HCT116 (cell line): ENCODE measurements around the gene GCLC.

ENCODE experiments used
- EGR1 ChIP-seq: IDR thresholded peaks from 2 replicates; pipeline ENCODE4 v1.6.1; 2012; ENCODE audit warnings: low read depth
- EZH2 ChIP-seq: fragments of 200-600 bp; sonication (generic); IDR thresholded peaks from 2 replicates; pipeline ENCODE4 v1.6.1; 2017; ENCODE audit warnings: antibody characterized with exemption, mixed run types
- EZH2phosphoT487 ChIP-seq: fragments of 200-600 bp; IDR thresholded peaks from 2 replicates; pipeline ENCODE4 v1.6.1; 2018; ENCODE audit warnings: antibody characterized with exemption, borderline replicate concordance
- POLR2A ChIP-seq: IDR thresholded peaks from 2 replicates; pipeline ENCODE4 v1.7.0; 2011; ENCODE audit warnings: borderline replicate concordance; ENCODE audit not compliant: insufficient read depth, insufficient read length; ENCODE audit errors: extremely low read depth
- POLR2AphosphoS5 ChIP-seq: IDR thresholded peaks from 2 replicates; pipeline ENCODE4 v1.6.1; 2011; ENCODE audit warnings: mild to moderate bottlenecking, low read depth, low read length, moderate library complexity
- SIN3A ChIP-seq: IDR thresholded peaks from 2 replicates; pipeline ENCODE4 v1.6.1; 2012; ENCODE audit warnings: low read depth
- SP1 ChIP-seq: IDR thresholded peaks from 2 replicates; pipeline ENCODE4 v1.6.1; 2012; ENCODE audit warnings: low read depth
- SRF ChIP-seq: IDR thresholded peaks from 2 replicates; pipeline ENCODE4 v1.6.1; 2012; ENCODE audit warnings: low read depth
- TCF7L2 ChIP-seq: IDR thresholded peaks from 2 replicates; pipeline ENCODE4 v1.7.0; 2011; ENCODE audit warnings: borderline replicate concordance, inconsistent platforms; ENCODE audit not compliant: insufficient read depth, insufficient read length; ENCODE audit errors: extremely low read depth
- YY1 ChIP-seq: IDR thresholded peaks from 2 replicates; pipeline ENCODE4 v1.6.1; 2011; ENCODE audit warnings: low read length, low read depth, moderate library complexity, mild to moderate bottlenecking; ENCODE audit not compliant: insufficient replicate concordance; ENCODE audit errors: extremely low read depth
- ZNF274 ChIP-seq: fragments of 200-500 bp; sonication (Bioruptor generic); IDR thresholded peaks from 2 replicates; pipeline ENCODE4 v1.6.1; 2014; ENCODE audit warnings: mild to moderate bottlenecking, low read depth, low read length, inconsistent platforms
- TF ChIP-seq, protein P1 (sequence below), 3 experiments: fragments of 200-600 bp in 1 of 3; sonication (generic) in 1 of 3; IDR thresholded peaks in 2 of 3; conservative IDR thresholded peaks in 1 of 3; 2 replicates each; pipeline ENCODE4 v1.5.1; 2012 to 2017; ENCODE audit warnings: low read depth in 2 of 3, low read length in 2 of 3, antibody characterized with exemption in 1 of 3, borderline replicate concordance in 1 of 3, control low read depth in 1 of 3, mild to moderate bottlenecking in 1 of 3, mixed read lengths in 1 of 3, mixed run types in 1 of 3, moderate library complexity in 1 of 3; ENCODE audit not compliant: insufficient read depth in 1 of 3

DNA sequence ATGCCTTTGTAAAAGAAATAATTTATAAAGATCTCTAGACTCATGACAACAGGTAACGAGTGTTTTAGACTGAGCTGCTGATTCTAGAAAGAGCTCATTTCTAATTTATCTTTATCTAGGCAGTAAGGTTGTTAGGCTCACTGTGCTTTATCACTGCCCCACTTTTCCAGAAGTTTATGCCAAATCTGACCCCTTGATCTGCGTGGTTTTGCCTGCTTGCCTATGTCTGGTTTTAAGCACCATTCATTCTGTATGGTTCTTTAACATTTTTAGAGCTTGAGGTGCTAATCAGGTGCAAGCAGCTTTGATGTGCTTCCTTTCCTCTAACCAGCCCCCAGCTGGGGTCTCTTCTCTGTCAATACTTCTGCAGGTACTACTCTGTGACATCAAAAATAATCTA, 49.7 kb upstream of the GCLC start:
- TF ChIP-seq EGR1, result no peak
- TF ChIP-seq, protein P1, sequence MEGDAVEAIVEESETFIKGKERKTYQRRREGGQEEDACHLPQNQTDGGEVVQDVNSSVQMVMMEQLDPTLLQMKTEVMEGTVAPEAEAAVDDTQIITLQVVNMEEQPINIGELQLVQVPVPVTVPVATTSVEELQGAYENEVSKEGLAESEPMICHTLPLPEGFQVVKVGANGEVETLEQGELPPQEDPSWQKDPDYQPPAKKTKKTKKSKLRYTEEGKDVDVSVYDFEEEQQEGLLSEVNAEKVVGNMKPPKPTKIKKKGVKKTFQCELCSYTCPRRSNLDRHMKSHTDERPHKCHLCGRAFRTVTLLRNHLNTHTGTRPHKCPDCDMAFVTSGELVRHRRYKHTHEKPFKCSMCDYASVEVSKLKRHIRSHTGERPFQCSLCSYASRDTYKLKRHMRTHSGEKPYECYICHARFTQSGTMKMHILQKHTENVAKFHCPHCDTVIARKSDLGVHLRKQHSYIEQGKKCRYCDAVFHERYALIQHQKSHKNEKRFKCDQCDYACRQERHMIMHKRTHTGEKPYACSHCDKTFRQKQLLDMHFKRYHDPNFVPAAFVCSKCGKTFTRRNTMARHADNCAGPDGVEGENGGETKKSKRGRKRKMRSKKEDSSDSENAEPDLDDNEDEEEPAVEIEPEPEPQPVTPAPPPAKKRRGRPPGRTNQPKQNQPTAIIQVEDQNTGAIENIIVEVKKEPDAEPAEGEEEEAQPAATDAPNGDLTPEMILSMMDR (IDR thresholded peaks at IDR 0.05 in 2 of 3, conservative IDR thresholded peaks at IDR 0.05 in 1 of 3; ENCODE audit: borderline replicate concordance in 1 of 3, insufficient read depth in 1 of 3, low read depth in 2 of 3, low read length in 2 of 3), result no peak
- TF ChIP-seq EZH2, result no peak
- TF ChIP-seq POLR2AphosphoS5, result no peak
- TF ChIP-seq POLR2A, result no peak
- no peak for TF ChIP-seq TCF7L2
- TF ChIP-seq SRF, result no peak
- no peak for TF ChIP-seq SIN3A
- no peak for TF ChIP-seq EZH2phosphoT487
- TF ChIP-seq SP1, result no peak
- TF ChIP-seq YY1, result no peak
- no peak for TF ChIP-seq ZNF274
